Fibroblast of lung (primary cell): Measurements from ENCODE around the gene ZNF675. TPM values are rescaled to one million over a fixed set of nuclear protein-coding genes. Genes with fewer than 3 reads are reported as not detected.

ENCODE experiments used
- DNase-seq, 2 donors: peaks; one replicate each; pipeline versions ENCODE4 v3.0.0 to v3.0.0-alpha.2; 2010; ENCODE audit warnings: low read depth in 2 of 2
- H2AFZ ChIP-seq: 2 replicates; pipeline ENCODE4 v1.5.1; 2012; ENCODE audit warnings: low read length, control low read depth, inconsistent platforms
- H3K27ac ChIP-seq: 2 replicates; pipeline ENCODE4 v1.5.1; 2011; ENCODE audit warnings: low read length, control low read depth; ENCODE audit not compliant: insufficient read depth
- H3K27me3 ChIP-seq: 2 replicates; pipeline ENCODE4 v1.5.1; 2011; ENCODE audit warnings: mild to moderate bottlenecking, low read length; ENCODE audit not compliant: control insufficient read depth, insufficient read depth
- H3K36me3 ChIP-seq: 2 replicates; pipeline ENCODE4 v1.5.1; 2011; ENCODE audit warnings: low read length; ENCODE audit not compliant: control insufficient read depth, insufficient read depth
- H3K4me1 ChIP-seq: 2 replicates; pipeline ENCODE4 v1.5.1; 2011; ENCODE audit warnings: low read length; ENCODE audit not compliant: control insufficient read depth, insufficient read depth; ENCODE audit errors: extremely low read depth
- H3K4me2 ChIP-seq: 2 replicates; pipeline ENCODE4 v1.5.1; 2011; ENCODE audit warnings: low read length, control low read depth; ENCODE audit not compliant: insufficient read depth; ENCODE audit errors: extremely low read depth
- H3K4me3 ChIP-seq, 4 experiments: fragments of 200-600 bp in 1 of 4; sonication (generic) in 1 of 4; replicated peaks in 1 of 4; 2 replicates each; pipeline ENCODE4 v1.5.1; 2011 to 2016; ENCODE audit warnings: low read length in 4 of 4, low read depth in 3 of 4, mild to moderate bottlenecking in 3 of 4, control low read depth in 2 of 4, inconsistent platforms in 1 of 4, mixed read lengths in 1 of 4; ENCODE audit not compliant: insufficient read depth in 1 of 4; ENCODE audit errors: control extremely low read depth in 1 of 4
- H3K79me2 ChIP-seq: 2 replicates; pipeline ENCODE4 v1.5.1; 2012; ENCODE audit warnings: mild to moderate bottlenecking, low read length, inconsistent platforms; ENCODE audit not compliant: control insufficient read depth, insufficient read depth
- H3K9ac ChIP-seq: 2 replicates; pipeline ENCODE4 v1.5.1; 2011; ENCODE audit warnings: mild to moderate bottlenecking, low read length, control low read depth; ENCODE audit not compliant: insufficient read depth
- H3K9me3 ChIP-seq: 2 replicates; pipeline ENCODE4 v1.5.1; 2012; ENCODE audit warnings: low read depth, low read length; ENCODE audit not compliant: control insufficient read depth, insufficient read depth
- H4K20me1 ChIP-seq: 2 replicates; pipeline ENCODE4 v1.5.1; 2011; ENCODE audit warnings: low read length; ENCODE audit not compliant: control insufficient read depth, insufficient read depth; ENCODE audit errors: extremely low read depth
- CTCF ChIP-seq, 2 donors: IDR thresholded peaks in 1 of 2; conservative IDR thresholded peaks in 1 of 2; 1 replicate in 1 of 2; 2 replicates in 1 of 2; pipeline ENCODE4 v1.5.1; 2011 to 2012; ENCODE audit warnings: low read length in 2 of 2, control low read depth in 1 of 2, inconsistent platforms in 1 of 2, low read depth in 1 of 2, mild to moderate bottlenecking in 1 of 2
- EZH2 ChIP-seq: IDR thresholded peaks from 2 replicates; pipeline ENCODE4 v1.5.1; 2012; ENCODE audit warnings: low read length, control low read depth, mild to moderate bottlenecking; ENCODE audit errors: missing control alignments
- polyA plus RNA-seq, 2 donors: library from polyadenylated mRNA; depleted of rRNA in 1 of 2; stranded (reverse) in 1 of 2; unstranded in 1 of 2; fragments of >200 nt; gene quantifications; 2 replicates each; pipeline ENCODE4 v1.2.1, GENCODE V29; 2011 to 2012; ENCODE audit warnings: missing spikeins in 1 of 2
- total RNA-seq: library from RNA; depleted of rRNA; stranded (reverse); fragments of >200 nt; gene quantifications from 2 replicates; pipeline ENCODE4 v1.2.1, GENCODE V29; 2014

The ZNF675 gene
- total and polyA plus RNA-seq, 2 donors (not counting 1 experiment from before 2014, with no cell fraction given), result 3.2 to 6.6 TPM

DNA sequence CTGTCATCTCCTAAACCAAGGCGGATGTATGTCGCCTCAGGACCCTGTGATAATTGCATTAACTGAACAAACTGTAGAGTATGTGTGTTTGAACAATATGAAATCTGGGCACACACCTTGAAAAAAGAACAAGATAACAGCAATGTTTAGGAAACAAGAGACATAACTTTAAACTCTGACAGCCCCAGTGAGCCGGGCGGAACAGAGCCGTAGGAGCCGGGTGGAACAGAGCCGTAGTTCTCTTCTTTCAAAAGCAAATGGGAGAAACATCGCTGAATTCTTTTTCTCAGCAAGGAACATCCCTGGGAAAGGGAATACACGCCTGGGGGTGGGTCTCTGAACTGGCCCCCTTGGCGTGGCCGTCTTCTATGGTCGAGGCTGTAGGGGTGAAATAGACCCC, 31.8 kb upstream of the ZNF675 start:
- Histone ChIP-seq H3K27ac (no peak overlapping the region), H3K4me1 (no peaks in the 10 kb centered on the region), H3K4me2 (no peak overlapping the region), H3K9ac (no peak overlapping the region), H4K20me1 (no peaks in the 10 kb centered on the region), H3K4me3 (no peak overlapping the region), H3K9me3 (no peaks in the 10 kb centered on the region), H3K27me3 (no peaks in the 10 kb centered on the region), H3K36me3 (no peaks in the 10 kb centered on the region), H3K79me2 (no peaks in the 10 kb centered on the region), H2AFZ (no peak overlapping the region)
- no peak for DNase-seq
- TF ChIP-seq EZH2 (no peak), CTCF (conservative IDR thresholded peaks at IDR 0.05 in 1 of 2, IDR thresholded peaks at IDR 0.05 in 1 of 2; ENCODE audit: low read depth in 1 of 2, low read length in 2 of 2) (no peak)

- Histone ChIP-seq H3K79me2 (no peaks in the 10 kb centered on the region), H3K4me1 (no peaks in the 10 kb centered on the region), H4K20me1 (no peaks in the 10 kb centered on the region), H3K27ac (no peak overlapping the region), H2AFZ (no peak overlapping the region), H3K27me3 (no peaks in the 10 kb centered on the region), H3K9me3 (no peaks in the 10 kb centered on the region), H3K4me2 (no peak overlapping the region), H3K9ac (no peak overlapping the region), H3K4me3 (no peak overlapping the region), H3K36me3 (no peaks in the 10 kb centered on the region)
- DNase-seq, result no peak
- TF ChIP-seq CTCF (conservative IDR thresholded peaks at IDR 0.05 in 1 of 2, IDR thresholded peaks at IDR 0.05 in 1 of 2; ENCODE audit: low read depth in 1 of 2, low read length in 2 of 2) (no peak), EZH2 (no peak)
Measured at GRCh38 chr19:23716792-23717191, 29.8 kb upstream of the ZNF675 start.

DNA sequence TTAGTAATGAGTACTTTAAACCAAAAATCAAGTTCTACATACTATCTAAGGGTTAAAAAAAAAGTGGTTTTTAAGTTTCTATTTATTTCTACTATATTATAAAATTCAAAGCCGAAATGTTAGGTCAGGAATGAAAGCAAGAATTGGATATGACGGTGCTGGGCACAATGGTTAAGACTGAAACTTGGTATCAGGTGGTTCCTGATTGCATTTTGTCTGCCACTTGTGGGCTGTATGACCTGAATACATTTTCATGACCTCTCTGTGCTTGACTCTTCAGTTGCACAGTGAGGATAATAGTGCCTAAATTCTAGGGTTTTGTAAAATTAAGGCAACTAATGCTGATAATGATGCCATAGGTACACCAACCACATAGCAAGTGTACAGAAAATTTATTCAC, 22.3 kb upstream of the ZNF675 start:
- no peak overlapping the region for H2AFZ ChIP-seq
- no peak for DNase-seq
- no peak overlapping the region for H3K4me2 ChIP-seq
- no peak overlapping the region for H3K4me3 ChIP-seq
- H3K36me3 ChIP-seq, result no peaks in the 10 kb centered on the region
- no peak overlapping the region for H3K27ac ChIP-seq
- H3K27me3 ChIP-seq, result no peaks in the 10 kb centered on the region
- no peaks in the 10 kb centered on the region for H3K79me2 ChIP-seq
- no peaks in the 10 kb centered on the region for H3K9me3 ChIP-seq
- H4K20me1 ChIP-seq, result no peaks in the 10 kb centered on the region
- H3K4me1 ChIP-seq, result no peaks in the 10 kb centered on the region
- no peak for TF ChIP-seq EZH2
- TF ChIP-seq CTCF (conservative IDR thresholded peaks at IDR 0.05 in 1 of 2, IDR thresholded peaks at IDR 0.05 in 1 of 2; ENCODE audit: low read depth in 1 of 2, low read length in 2 of 2), result no peak
- no peak overlapping the region for H3K9ac ChIP-seq
